HG02610 (cell line): ENCODE results near the gene CADM1.

Experiments
- ATAC-seq: cut with Tn5 transposase; IDR thresholded peaks from one replicate; pipeline ENCODE4 v1.9.1; 2021; ENCODE audit warnings: mild to moderate bottlenecking, moderate library complexity; ENCODE audit not compliant: unreplicated experiment

CADM1 gene

GRCh38 chr11:115256397-115257197 is 247.6 kb downstream of the CADM1 start:
- ATAC-seq = no peak

GRCh38 chr11:115255006-115255762 is 249.0 kb downstream of the CADM1 start:
- ATAC-seq = no peak

- ATAC-seq = no peak
Measured at GRCh38 chr11:115251126-115251525, 253.1 kb downstream of the CADM1 start.

- ATAC-seq = no peak
Measured at GRCh38 chr11:115249061-115249578, 255.1 kb downstream of the CADM1 start.

GRCh38 chr11:115247953-115248352 is 256.3 kb downstream of the CADM1 start:
- no peak for ATAC-seq

- no peak for ATAC-seq
Measured at GRCh38 chr11:115247361-115247760, 256.9 kb downstream of the CADM1 start.

- ATAC-seq = no peak
Measured at GRCh38 chr11:115244758-115245157, 259.5 kb downstream of the CADM1 start.

- ATAC-seq = no peak
Measured at GRCh38 chr11:115244296-115244695, 259.9 kb downstream of the CADM1 start.

- no peak for ATAC-seq
Measured at GRCh38 chr11:115242982-115243381, 261.2 kb downstream of the CADM1 start.

GRCh38 chr11:115241899-115242298 is 262.3 kb downstream of the CADM1 start:
- ATAC-seq = no peak

- ATAC-seq = no peak
Measured at GRCh38 chr11:115238791-115239190, 265.4 kb downstream of the CADM1 start.

- no peak for ATAC-seq
Measured at GRCh38 chr11:115238086-115238485, 266.1 kb downstream of the CADM1 start.

GRCh38 chr11:115237578-115237977 is 266.6 kb downstream of the CADM1 start:
- no peak for ATAC-seq

GRCh38 chr11:115234794-115235193 is 269.4 kb downstream of the CADM1 start:
- ATAC-seq = no peak

- no peak for ATAC-seq
Measured at GRCh38 chr11:115226556-115226955, 277.7 kb downstream of the CADM1 start.

- no peak for ATAC-seq
Measured at GRCh38 chr11:115224551-115224950, 279.7 kb downstream of the CADM1 start.

GRCh38 chr11:115222863-115223530 is 281.2 kb downstream of the CADM1 start:
- peak; percentile 36 for ATAC-seq

- peak; percentile 99 for ATAC-seq
Measured at GRCh38 chr11:115222218-115222862, 281.9 kb downstream of the CADM1 start.

- no peak for ATAC-seq
Measured at GRCh38 chr11:115221461-115222069, 282.6 kb downstream of the CADM1 start.

- no peak for ATAC-seq
Measured at GRCh38 chr11:115220911-115221310, 283.3 kb downstream of the CADM1 start.
